ENCODE measurements around the gene BMPER.

The BMPER gene

GRCh38 chr7:34104992-34105391 lies 199.7 kb downstream of the BMPER start:
- no peak for DNase-seq

DNA sequence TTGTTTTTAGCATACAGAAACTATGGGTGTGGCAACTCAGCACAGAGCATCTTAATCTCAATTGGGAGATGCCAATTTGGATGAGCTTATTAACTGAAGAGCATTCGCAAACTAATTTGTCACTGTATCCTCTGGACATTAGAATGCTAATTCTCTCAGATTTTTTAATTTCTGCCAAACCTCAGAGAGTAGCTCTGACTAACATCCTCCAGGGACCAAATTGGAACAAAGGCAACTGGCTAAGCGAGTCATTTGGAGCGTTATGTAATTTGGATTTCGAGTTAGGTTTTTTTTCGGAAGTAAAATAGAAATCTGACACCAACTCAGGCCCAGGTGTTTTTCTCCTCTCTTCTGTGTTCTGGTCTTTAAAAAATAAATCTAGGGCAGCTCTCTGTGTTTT lies 201.9 kb downstream of the BMPER start:
- no peak for DNase-seq

GRCh38 chr7:34108165-34108564 lies 202.8 kb downstream of the BMPER start:
- no peak for DNase-seq

GRCh38 chr7:34109936-34110780 lies 204.8 kb downstream of the BMPER start:
- DNase-seq, result no peak

DNA sequence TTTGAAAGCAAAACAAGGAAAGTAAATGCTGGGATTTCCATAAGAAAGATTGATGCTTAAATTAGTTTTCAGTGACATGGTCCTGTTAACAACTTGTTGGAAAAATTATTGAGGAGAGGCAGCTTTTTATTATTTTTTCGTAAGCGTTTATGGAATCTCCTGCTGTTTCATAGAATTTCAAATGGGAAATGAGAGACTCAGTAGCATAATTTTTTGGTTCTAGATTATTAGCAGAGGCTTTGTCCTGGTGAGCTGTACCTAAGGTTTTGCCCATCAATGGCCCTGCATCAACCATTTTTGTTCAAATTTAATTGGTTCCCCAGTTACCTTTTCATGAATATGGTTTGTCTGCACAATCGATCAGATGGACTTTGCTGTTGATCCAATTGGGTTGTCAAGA lies 205.7 kb downstream of the BMPER start:
- no peak for DNase-seq

GRCh38 chr7:34115503-34115902 lies 210.2 kb downstream of the BMPER start:
- no peak for DNase-seq

DNA sequence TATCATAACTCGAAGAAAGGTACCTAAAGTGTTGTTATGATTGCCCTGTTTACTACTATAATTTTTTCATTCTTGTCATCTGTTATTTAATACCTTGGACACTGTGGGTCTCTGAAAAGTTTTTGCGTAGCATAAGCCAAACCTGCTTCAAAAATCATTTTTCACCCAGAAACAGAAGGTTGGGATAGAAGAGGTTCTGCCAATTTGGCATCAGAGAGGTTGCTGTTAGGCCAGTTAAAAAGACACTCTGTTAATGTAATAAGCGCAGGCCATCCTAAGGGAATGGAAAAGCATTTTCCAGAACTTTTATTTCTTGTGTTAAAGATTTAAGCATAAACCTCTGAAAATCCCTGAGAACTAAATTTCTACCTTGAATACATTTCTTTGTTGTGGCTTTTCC lies 212.2 kb downstream of the BMPER start:
- DNase-seq, result no peak

DNA sequence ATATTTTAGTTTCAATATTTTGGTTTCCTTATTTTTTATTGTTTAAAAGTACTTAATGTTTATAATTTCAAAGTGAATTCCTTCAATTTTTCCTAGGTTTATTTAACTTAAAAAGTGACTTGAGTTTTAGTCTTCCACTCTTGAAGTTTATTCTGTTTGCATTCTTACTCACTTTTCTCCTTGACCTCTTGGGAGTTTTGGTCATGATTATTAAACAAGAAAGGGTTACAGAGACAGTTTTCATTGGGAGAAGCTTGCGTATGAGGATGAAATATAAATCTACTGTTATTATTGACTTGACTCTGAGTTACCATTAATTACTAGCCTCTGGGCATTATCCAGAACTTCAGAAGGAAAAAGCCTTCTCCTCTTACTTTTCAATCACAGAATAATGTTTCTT lies 216.0 kb downstream of the BMPER start:
- DNase-seq, result no peak

- no peak for DNase-seq
Observed at GRCh38 chr7:34123316-34123715, 218.0 kb downstream of the BMPER start.

DNA sequence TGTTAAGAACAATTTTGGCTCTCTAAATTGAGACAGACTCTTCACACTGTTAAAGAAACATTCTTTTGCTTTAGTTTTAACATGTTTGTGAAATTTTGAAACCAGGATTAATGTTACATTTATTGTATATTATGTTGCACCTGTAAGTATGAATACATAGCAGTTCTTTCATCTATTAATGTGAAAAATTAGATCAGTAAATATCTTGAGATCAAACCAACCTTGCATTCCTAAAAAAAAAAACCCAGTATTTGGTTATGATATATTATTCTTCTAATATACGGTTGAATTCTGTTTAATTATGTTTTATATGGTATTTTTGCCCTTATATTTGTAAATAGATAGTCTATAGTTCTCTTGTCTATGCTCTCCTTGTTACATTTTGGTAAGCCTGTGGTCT lies 219.4 kb downstream of the BMPER start:
- no peak for DNase-seq

- DNase-seq, result no peak
Observed at GRCh38 chr7:34128762-34129161, 223.4 kb downstream of the BMPER start.

- DNase-seq, result no peak
Observed at GRCh38 chr7:34130558-34131295, 225.4 kb downstream of the BMPER start.

GRCh38 chr7:34131371-34131770 lies 226.0 kb downstream of the BMPER start:
- no peak for DNase-seq

GRCh38 chr7:34133356-34133982 lies 228.1 kb downstream of the BMPER start:
- DNase-seq, result no peak

GRCh38 chr7:34133983-34134782 lies 228.8 kb downstream of the BMPER start:
- DNase-seq, result no peak

- no peak for DNase-seq
Observed at GRCh38 chr7:34135924-34136323, 230.6 kb downstream of the BMPER start.

DNA sequence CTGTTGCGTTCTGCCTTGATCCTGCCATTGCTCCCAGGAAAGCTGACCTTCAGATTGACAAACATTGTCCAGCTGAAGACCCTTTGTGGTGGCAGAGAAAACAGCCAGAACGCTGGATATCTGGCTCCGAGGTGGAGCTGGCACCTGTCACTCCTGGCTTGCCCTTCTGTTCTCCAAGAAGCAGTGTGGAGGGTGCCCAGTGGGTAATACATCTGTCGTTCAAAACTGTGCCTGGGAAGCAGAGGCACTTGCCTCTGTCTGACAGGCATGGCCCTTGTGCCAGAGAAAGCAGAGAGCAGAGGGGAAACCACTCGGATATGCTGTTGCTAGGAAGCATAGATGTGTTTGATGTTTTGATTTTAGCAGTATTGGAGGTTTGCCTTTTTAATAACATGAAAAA lies 231.4 kb downstream of the BMPER start:
- DNase-seq, result no peak

DNA sequence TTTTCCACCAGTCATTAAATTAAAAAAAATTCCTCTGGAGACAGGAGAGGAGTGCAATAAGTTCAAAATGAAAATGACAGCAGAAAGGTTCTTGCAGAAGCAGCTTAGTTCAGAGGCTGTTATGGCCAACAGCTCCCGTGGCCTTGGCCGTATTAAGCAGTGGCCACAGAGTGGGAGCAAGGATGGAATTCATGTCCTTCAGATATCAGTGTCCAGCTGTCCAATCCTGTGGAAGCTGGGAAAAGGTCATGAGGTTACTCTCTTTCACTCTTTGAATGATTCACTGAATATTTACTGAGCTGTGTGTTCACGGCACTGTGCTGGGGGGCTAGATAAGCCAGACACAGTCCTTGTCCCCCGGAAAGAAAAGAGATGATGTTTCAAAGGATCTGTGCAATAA lies 231.8 kb downstream of the BMPER start:
- DNase-seq, result no peak

DNA sequence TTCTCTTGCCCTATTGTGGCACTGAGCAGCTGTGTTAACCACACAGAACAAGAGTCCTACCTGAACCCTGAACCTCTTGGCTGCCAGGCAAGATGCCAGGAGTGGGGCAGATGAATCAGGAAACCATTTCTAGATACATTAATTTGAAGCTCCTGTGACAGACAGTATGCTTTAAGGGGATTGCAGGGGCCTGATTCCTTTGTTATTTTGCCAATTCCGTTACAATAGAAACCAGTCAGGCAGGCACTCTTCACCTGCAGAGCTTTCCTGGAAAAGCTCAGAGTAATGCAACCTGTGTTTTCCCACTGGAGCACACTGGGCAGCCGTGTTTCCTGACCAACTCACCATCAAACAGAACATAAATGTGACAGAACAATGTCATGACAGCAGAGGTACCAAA lies 233.1 kb downstream of the BMPER start:
- DNase-seq, result no peak

DNA sequence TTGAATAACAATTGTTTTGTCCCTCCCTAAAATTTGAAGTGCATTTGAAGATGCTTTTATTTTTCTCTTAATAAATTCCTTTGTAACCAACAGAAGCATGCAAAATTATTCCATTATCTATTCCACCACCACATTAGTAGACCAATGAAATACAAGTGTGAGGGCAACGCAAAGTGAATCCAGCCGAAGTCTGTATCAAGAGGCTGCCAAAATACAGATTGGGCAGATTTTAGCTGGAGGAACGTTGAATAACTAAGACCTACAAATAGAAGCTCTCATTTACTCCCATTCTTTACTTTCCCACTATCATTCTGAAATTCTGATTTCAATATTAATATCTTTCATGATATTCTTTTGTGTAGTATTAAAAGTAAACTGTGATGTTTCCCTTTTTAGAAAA lies 233.7 kb downstream of the BMPER start:
- no peak for DNase-seq

- no peak for DNase-seq
Observed at GRCh38 chr7:34140066-34140465, 234.7 kb downstream of the BMPER start.

DNA sequence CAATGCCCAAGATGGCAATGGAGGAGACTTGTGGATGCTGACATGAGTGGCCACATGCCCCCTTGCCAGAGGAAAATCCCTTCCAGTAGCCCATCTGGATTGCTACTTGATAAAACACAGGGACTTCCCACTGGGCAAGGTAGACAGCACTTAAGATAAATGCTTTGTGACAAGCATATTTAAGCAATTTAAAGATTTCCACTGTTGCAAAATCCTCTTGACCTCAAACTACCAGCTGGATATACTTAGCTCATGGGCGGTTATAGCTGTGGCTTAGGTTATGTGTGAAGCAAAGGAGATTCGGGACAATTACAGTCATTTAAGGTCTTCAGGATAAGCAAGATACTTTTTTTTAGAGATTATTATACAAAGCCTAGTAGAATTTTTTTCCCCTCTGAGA lies 238.1 kb downstream of the BMPER start:
- DNase-seq, result peak; percentile 86

GRCh38 chr7:34145603-34146002 lies 240.3 kb downstream of the BMPER start:
- DNase-seq, result no peak

Data from SIG-M5 (cell line).